Testis (tissue), 3 donors: ENCODE data around the gene SPAG5. TPM values are rescaled to one million over a fixed set of nuclear protein-coding genes. Genes with fewer than 3 reads are reported as not detected.

Source experiments
- DNase-seq: peaks from one replicate; pipeline ENCODE4 v3.0.0-alpha.2; 2019
- H3K27ac ChIP-seq, 2 donors: fragments of 200-600 bp; sonication (generic); one replicate each; pipeline ENCODE4 v1.5.1; 2019
- H3K27me3 ChIP-seq: fragments of 200-600 bp; sonication (generic); one replicate; pipeline ENCODE4 v1.5.1; 2019
- H3K36me3 ChIP-seq: fragments of 200-600 bp; sonication (generic); one replicate; pipeline ENCODE4 v1.5.1; 2017; ENCODE audit warnings: low read depth; ENCODE audit errors: missing control alignments
- H3K4me1 ChIP-seq: fragments of 200-600 bp; sonication (generic); one replicate; pipeline ENCODE4 v1.5.1; 2019
- H3K4me3 ChIP-seq, 2 donors: fragments of 200-600 bp; sonication (generic); one replicate each; pipeline ENCODE4 v1.5.1; 2017 to 2019
- H3K9me3 ChIP-seq: fragments of 200-600 bp; sonication (generic); one replicate; pipeline ENCODE4 v1.5.1; 2017
- POLR2A ChIP-seq: fragments of 450-650 bp; IDR thresholded peaks from one replicate; pipeline ENCODE4 v1.6.1; 2017; ENCODE audit warnings: antibody characterized with exemption, mild to moderate bottlenecking, moderate library complexity
- WGBS, 2 donors: methylation state at CpG; one replicate each; pipeline ENCODE4 v1.1.5; 2018; 5-methylcytosine and 5-hydroxymethylcytosine counted together
- intact Hi-C: fragments of 100-400 bp; cut with DNase I; formaldehyde crosslinking; loops from one replicate; pipeline ENCODE4 v1.15.1; 2023; ENCODE audit warnings: low total_unique reads
- polyA plus RNA-seq: library from polyadenylated mRNA; stranded (reverse); fragments of 350-450 nt; fragmentation: Illumina TruSeq; extraction: RNeasy Lipid Tissue Mini Kit (QIAGEN cat#74804); gene quantifications from one replicate; pipeline ENCODE4 v1.2.3, GENCODE V29; 2014; ENCODE audit warnings: low read depth, low replicate concordance; ENCODE audit not compliant: insufficient read depth
- total RNA-seq, 2 donors: library from RNA; depleted of rRNA; stranded (reverse); fragments of >200 nt; gene quantifications; one replicate each; pipeline ENCODE4 v1.2.3, GENCODE V29; 2016
- TF ChIP-seq, protein P1 (sequence below), 3 experiments: fragments of 450-650 bp in 2 of 3; fragments of 200-600 bp in 1 of 3; sonication (generic) in 1 of 3; IDR thresholded peaks; one replicate each; pipeline ENCODE4 v1.5.1; 2016 to 2019; ENCODE audit warnings: antibody characterized with exemption in 3 of 3, mild to moderate bottlenecking in 2 of 3, moderate library complexity in 1 of 3

Gene SPAG5
- total and polyA plus RNA-seq, 3 donors from 2014 or later: 79.4 to 232 (median 116) TPM

DNA sequence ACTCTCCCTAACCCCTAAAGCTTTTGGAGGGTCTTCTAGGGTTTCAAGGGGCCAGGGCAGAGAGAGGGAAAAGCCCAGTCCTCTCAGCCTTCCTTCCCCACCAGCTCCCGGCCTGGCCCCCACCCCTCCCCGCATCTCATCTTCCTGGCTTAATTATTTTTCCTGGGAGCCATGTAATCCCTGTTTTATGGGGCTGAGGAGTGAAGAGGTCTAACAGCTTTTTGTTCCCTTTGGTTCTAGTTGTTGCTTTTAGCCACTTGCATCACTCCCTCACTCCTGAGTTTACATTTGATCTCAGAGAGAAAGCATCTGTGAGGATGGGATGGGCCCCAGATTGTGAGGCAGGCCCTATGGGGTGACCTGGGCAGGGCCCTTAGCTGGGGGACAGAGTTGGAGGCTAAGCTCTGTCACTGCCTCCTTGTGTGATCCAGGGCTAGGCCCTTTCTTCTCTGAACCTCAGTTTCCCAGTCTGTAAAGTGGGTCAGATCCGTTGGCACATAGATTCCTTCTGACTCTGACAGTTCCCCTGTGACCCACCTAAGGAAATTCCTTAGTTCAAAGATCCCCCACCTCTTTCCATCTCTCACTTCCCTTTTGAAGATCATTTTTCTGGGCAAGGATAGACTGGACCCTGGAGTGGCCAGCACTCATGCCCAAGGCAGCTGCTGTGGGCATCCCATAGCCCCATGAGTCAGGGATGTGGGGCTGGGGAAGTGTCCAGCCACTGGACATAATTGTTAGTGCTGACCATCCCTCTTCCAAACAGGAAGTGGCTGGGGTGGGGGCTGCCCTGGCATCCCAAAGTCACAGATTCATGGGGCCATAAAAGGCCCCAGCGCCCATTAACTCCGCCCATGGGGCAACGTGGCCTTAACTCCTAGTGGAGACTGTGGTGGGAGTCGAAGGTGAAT, 66.5 kb downstream of the SPAG5 start:
- no peaks in the 10 kb centered on the region for H3K27me3 ChIP-seq
- WGBS, 2 donors: 75 to 76% methylated on average over 5 to 7 of the region's 7 CpGs
- no peaks in the 10 kb centered on the region for H3K4me1 ChIP-seq
- no peaks in the 10 kb centered on the region for H3K36me3 ChIP-seq
- DNase-seq: no peak
- intact Hi-C loops: no loop called here
- no peaks in the 10 kb centered on the region for H3K9me3 ChIP-seq
- TF ChIP-seq POLR2A: no peak
- TF ChIP-seq, protein P1, sequence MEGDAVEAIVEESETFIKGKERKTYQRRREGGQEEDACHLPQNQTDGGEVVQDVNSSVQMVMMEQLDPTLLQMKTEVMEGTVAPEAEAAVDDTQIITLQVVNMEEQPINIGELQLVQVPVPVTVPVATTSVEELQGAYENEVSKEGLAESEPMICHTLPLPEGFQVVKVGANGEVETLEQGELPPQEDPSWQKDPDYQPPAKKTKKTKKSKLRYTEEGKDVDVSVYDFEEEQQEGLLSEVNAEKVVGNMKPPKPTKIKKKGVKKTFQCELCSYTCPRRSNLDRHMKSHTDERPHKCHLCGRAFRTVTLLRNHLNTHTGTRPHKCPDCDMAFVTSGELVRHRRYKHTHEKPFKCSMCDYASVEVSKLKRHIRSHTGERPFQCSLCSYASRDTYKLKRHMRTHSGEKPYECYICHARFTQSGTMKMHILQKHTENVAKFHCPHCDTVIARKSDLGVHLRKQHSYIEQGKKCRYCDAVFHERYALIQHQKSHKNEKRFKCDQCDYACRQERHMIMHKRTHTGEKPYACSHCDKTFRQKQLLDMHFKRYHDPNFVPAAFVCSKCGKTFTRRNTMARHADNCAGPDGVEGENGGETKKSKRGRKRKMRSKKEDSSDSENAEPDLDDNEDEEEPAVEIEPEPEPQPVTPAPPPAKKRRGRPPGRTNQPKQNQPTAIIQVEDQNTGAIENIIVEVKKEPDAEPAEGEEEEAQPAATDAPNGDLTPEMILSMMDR (IDR thresholded peaks at IDR 0.05): no peak
- no peak overlapping the region for H3K27ac ChIP-seq
- no peak overlapping the region for H3K4me3 ChIP-seq

DNA sequence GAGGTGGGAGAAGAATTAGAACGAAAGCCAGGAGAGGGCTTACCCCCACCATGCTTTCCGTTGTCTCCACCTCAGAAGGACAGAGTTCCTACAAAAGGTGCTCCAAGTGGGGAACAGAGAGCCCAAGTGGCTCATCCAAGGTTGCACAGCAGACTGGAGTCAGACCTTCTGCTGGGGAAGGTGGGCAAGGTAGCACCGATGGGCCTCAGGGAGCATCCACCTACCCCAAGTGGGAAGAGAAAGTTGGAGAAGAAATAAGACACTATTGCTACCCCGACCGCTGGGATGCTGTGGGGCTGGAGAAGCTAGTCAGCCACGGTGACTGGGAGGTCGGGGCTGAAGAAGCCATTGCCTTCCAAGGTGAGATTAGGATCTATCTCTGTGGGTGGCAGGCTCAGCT, 67.9 kb downstream of the SPAG5 start:
- intact Hi-C loops: no loop called here
- no peak for DNase-seq
- TF ChIP-seq, protein P1 (IDR thresholded peaks at IDR 0.05): no peak
- TF ChIP-seq POLR2A: no peak
- WGBS, 2 donors: 76 to 81% methylated on average over 7 of the region's 7 CpGs
- Histone ChIP-seq H3K9me3 (no peaks in the 10 kb centered on the region), H3K4me3 (no peak overlapping the region), H3K27ac (no peak overlapping the region), H3K4me1 (no peaks in the 10 kb centered on the region), H3K27me3 (no peaks in the 10 kb centered on the region), H3K36me3 (no peaks in the 10 kb centered on the region)

DNA sequence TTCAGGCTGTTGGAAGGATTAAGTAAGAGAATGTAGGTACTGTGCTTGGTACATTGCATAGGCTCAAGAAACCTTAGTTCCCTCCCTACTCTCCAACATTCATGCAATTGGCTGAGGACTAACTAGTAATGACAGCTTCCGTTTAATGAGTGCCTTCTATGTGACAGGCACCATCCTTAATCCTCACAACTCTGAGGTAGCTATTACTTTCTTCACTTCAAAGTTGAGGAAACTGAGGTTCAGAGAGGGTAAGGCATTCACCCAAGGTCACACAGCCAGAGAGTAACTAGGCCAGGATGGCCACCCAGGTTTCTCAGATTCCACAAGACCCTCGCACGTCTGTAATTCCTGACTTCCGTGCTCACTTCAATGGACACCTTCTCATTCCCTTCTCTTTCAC, 68.6 kb downstream of the SPAG5 start:
- Histone ChIP-seq H3K27ac (no peak overlapping the region), H3K27me3 (no peaks in the 10 kb centered on the region), H3K4me3 (no peak overlapping the region), H3K9me3 (no peaks in the 10 kb centered on the region), H3K36me3 (no peaks in the 10 kb centered on the region), H3K4me1 (no peaks in the 10 kb centered on the region)
- intact Hi-C loops: no loop called here
- WGBS, 2 donors: 80 to 87% methylated on average over 4 of the region's 4 CpGs
- TF ChIP-seq, protein P1 (IDR thresholded peaks at IDR 0.05): no peak
- no peak for TF ChIP-seq POLR2A
- no peak for DNase-seq

DNA sequence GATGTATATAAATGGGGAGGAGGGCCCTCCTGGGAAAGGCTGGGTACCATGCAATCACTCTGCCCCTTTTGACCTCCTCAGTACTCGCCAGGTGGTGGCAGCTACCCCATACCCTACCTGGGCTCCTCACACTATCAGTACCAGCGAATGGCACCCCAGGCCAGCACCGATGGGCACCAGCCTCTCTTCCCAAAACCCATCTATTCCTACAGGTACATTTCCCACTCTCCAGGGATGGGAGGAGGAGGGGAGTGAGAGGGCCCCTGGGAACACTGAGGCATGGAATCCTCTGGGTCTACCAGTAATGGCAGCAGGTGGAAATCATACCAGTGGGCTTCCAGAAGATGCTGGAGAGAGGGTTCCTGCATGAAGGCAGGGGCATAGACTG, 69.8 kb downstream of the SPAG5 start:
- Histone ChIP-seq H3K4me3 (no peak overlapping the region), H3K36me3 (no peaks in the 10 kb centered on the region), H3K9me3 (no peaks in the 10 kb centered on the region), H3K27me3 (no peaks in the 10 kb centered on the region), H3K4me1 (no peaks in the 10 kb centered on the region), H3K27ac (no peak overlapping the region)
- DNase-seq: no peak
- 94 to 95% methylated on average over 3 of the region's 3 CpGs for WGBS, 2 donors
- TF ChIP-seq, protein P1 (IDR thresholded peaks at IDR 0.05): no peak
- no peak for TF ChIP-seq POLR2A
- intact Hi-C loops: no loop called here
